Measurements from ENCODE around the gene CRIP2.

GRCh38 chr14:105427412-105427811 lies 47.2 kb upstream of the CRIP2 start:
- TF ChIP-seq CTCF (IDR thresholded peaks at IDR 0.05; ENCODE audit: low read depth, low read length, poor library complexity, severe bottlenecking) (no peak), EZH2phosphoT487 (IDR thresholded peaks at IDR 0.05; ENCODE audit: borderline replicate concordance, low read length) (no peak)
